Activated CD4-positive, alpha-beta T cell treated with anti-CD3 and anti-CD28 coated beads, Interleukin-2, amount 50 U/mL, for 16 hours (primary cell): ENCODE results near the gene CAMKMT.

ENCODE experiments used
- DNase-seq: peaks from one replicate; pipeline ENCODE4 v3.0.0-alpha.2; 2020

The CAMKMT gene

DNA sequence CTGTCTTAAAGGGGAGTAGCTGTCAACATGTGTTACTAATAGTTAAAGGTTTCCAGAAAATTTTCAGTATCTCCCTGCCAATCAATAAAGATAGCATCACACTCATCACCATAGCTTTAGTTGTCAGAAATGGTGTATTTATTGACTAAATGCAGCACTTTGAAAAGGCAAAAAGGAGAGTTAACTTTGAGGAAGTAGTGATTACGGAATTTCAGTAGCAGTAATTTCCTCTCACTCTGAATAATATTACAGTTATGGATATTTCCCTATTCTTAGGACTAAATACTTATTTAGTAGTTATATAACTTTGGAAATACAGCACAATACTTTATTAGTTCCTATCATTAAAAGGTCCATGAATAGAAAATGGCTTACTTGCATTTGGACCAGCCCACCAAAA is 250.5 kb downstream of the CAMKMT start:
- DNase-seq, result no peak

DNA sequence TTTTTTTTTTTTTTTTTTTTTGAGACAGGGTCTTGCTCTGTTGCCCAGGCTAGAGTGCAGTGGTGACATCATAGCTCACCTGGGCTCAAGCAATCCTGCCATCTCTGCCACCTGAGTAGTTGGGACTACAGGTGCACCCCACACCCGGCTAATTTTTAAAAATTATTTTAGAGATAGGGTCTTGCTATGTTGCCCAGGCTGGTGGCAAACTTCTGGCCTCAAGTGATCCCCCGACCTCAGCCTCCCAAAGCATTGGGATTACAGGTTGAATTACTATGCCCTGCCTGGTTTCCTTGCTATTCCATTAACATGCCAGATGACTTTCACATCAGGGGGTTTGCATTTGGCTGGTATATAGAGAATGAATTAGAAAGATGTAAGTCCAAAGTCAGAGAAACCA is 253.2 kb downstream of the CAMKMT start:
- no peak for DNase-seq

DNA sequence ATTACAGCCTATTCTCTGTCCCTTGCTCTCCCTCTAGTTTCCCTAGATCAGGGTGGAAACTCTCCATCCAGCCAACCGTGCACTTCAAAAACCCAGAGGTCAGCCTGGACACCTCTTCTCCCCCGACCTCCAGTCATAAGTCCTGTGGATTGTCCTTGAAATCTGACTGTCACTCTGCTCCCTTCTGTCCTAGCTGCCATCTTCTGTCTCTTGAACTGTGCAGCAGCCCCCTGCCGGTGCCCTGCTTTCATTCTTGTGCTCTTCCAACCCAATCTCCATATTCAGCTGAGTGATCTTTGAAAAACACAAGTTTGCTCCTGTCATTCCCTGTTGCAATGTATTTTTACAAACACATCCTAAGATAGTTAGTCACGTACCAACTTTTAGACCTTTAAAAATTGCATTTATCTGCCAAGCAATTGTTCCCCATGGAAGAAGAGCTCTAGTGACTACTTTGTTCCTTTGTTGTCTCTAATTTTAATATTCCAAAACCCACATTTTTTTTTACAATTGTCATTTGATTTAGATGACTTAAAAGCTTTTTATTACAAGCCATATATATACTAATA is 254.3 kb downstream of the CAMKMT start:
- DNase-seq, result no peak

DNA sequence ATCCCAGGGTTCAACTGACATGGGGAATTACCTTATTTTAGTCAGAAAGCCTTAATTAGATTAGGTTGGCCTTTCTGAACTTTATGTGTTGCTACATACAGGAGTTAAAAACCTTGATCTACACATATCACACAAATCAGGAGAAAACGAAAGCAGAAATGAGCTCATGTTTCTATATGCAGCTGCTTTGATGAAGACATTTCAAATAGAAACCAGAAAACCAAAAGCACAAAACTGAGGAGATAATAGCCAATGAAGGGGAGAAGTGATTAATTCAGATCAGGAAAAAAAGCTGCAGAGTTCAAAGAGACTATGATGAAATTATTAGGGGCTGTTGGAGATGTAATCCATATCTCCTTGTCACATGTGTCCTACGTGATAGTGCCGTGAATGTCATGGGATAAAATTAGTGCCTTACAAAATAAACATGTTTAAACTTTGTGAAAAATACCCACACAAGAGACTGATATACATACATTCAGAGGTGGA is 255.0 kb downstream of the CAMKMT start:
- peak; percentile 62 for DNase-seq

DNA sequence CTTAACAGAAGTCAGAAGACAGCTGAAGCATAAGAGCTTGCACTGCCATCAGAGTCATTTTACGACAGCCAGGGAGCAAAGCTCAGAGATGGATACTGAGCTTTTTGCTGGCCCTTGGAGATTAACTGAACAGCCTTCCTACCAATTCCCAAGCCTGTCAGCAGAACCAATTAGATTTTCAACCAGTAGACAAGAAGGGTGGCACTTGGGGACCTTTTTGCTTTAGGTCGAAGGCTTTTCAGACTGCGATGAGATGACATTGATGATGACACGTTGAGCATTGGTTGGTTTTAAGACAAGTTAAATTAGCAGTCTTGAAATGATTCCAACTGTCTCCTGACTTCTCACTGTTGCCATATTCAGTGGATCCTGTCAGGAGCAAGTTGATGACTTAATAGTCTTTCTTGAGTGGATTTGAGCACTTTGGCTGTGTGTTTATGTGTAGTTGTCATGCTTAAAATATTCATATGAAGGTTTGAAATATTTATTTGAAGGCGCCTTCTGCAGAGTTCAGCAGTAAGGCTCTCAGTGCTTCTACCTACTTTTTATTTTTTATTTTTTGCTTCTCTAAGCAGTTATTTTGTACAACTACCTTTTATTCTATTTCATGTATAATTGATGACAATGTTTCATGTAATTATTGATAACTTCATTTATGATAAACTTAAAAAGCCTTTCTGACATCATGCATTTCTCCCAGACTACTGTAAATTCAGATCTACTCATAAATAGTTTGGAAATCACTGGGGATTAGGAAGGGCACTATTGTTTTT is 256.7 kb downstream of the CAMKMT start:
- no peak for DNase-seq

- DNase-seq, result no peak
These were observed 258.6 kb downstream of the CAMKMT start for GRCh38 chr2:44620189-44620990.

DNA sequence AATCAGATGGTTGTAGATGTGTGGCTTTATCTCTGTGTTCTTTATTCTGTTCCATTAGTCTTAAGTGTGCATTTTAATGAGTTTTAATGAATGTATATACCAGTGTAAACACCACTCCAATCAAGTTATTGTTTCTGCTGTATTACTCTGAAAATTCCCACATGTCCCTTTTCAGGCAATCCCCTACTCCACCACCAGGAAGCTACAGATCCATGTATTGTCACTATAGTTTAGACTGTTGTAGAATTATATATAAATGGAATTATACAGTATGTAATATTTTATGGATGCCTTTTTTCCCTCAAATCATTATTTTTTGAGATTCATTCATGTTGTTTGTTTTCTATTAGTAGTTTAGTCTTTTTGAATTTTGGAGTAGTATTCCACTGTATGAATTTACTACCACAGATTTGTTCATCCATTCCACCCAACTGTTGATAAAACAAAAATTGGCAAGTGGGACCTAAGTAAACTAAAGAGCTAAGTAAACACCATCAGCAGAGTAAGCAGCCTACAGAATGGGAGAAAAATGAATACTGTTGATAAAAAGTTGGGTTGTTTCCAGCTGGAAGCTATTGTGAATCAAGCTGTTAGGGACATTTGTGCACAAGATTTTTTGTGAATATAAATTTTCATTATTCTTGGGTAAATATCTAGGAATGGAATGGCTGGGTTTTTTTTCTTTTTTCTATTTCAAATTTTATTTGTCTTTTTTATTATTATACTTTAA is 262.0 kb downstream of the CAMKMT start:
- DNase-seq, result no peak

DNA sequence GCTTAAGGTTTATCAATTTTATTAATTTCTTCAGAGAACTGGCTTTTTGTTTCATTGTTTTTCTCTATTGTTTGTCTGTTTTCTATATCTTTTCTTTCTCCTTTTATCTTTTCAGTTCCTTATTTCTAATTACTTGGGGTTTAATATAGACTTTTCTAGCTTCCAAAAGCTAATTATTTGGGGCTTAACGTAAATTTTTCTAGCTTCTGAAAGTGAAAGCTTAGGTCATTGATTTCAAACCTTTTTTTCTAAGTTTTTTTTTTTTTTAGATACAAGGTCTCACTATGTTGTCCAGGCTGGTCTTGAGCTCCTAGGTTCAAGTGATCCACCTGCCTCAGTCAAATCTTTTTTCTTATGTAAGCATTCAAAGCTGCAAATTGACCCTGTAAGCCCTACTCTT is 266.6 kb downstream of the CAMKMT start:
- no peak for DNase-seq

DNA sequence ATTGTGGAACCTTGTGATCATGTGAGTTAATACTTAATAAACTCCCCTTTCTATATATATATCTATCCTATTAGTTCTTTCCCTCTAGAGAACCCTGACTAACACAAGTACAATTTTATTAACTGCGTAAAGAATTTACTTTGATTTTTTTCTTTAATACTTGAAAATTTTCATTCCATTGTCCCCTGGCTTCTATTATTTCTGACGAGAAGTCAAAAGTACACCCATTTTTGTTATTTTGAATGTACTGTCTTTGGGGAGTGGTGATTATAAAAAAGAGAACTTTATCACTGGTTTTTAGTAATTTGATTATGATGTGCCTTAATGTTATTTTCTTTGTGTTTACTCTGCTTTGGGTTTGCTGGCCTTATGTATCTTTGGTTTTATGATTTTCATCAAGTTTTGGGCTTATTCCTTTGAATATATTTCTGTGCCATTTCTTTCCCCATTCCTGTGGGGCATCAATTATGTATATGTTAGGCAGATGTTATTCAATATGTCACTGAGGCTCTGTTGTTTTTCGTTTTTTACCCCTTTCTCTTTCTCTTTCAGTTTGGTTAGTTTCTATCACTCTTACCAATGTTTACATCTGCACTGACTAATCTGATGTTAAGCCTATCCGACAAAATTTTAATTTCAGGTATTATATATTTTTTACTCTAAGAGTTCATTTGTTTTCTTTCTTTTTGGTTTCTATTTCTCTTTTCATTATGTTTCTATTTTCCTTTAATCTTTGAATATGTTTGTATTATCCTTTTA is 271.4 kb downstream of the CAMKMT start:
- DNase-seq, result no peak

DNA sequence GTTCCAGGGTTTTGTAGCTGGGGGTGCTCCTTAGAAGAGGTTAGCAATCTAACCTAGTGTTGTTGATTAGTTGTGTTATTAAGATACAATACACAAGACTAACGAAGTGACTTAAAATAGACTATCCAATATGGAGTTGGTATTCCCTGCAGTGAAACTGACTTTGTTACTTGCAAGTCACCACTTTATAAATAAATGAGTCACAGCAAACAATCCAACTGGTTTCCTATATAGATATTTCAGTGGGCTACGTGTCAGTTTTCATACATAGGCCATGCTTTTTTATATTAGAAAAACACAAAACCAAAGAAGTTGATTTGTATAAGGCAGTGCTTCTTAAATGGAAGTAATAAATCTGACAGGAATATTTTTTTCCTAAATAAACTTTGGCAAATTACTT is 274.0 kb downstream of the CAMKMT start:
- no peak for DNase-seq

- no peak for DNase-seq
These were observed 276.9 kb downstream of the CAMKMT start for GRCh38 chr2:44638649-44639048.

DNA sequence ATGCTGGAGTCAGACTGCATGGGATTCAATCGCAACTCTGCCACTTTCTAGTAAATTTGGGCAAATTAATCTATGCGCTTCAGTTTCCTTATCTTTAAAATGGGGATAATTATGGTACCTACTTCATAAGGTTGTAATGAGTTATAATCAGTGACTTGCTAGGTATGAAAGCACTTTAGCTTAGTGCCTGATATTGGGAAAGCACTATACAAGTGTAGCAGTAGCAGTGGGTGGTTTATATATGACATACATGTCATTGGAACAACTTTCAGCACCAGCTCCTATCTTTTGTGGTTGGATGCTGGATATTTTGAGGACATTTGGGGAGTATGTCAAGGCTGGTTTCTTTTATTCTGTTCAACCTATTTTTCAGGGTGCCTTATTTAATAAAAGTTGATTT is 277.7 kb downstream of the CAMKMT start:
- no peak for DNase-seq

DNA sequence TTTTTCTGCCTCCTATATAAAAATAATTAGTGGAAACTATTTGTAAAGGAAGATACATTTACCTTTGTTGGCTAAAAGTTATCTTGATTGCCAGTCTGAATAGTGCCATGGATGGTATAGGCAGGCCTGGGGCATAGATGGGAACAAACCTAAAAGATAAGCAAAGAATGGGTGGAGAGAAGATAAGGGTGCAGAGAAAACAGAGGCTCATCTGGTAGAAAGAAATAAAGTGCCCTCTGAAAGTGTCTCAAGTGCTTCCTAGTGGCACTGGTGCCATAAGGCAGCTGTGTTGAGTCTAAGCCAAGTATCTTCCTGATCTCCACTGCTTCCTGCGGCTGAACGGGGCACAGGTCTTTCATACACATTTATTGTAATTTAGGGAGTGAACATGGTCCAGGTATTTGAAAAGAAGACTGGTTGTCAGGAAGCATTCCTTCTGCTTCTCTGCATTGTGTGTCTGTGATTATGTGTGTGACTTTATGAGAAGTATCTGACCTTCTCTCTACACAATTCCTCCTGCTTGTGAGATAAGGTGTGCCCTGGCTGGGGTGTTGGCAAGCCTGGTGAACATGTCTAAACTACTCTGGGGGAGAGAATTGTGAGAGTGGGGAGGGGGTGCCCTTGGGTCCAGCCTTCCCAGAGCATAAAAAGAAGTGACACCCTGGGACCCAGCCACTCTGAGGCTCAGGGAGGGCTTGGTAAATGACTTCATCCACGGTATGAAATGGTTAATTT is 280.5 kb downstream of the CAMKMT start:
- DNase-seq, result no peak

DNA sequence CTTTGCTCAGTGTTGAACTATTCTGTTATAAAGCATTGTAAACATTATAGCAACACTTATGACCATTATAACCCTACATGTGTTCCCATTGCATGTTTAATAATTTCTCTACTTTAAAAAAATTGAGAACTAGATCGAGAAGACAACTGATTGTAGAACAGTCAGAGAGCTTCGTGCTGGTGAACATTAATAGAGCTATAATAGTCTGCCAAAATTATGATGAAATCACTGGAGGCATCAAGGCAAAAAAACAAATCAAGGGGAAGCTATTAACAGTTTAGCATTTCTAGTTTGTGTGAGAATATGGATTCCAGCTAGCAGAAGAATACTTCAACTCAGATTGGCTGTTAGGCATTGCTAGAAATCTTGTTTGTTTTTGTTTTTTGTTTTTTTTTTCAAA is 284.2 kb downstream of the CAMKMT start:
- no peak for DNase-seq

GRCh38 chr2:44649381-44649780 is 287.6 kb downstream of the CAMKMT start:
- DNase-seq, result no peak

DNA sequence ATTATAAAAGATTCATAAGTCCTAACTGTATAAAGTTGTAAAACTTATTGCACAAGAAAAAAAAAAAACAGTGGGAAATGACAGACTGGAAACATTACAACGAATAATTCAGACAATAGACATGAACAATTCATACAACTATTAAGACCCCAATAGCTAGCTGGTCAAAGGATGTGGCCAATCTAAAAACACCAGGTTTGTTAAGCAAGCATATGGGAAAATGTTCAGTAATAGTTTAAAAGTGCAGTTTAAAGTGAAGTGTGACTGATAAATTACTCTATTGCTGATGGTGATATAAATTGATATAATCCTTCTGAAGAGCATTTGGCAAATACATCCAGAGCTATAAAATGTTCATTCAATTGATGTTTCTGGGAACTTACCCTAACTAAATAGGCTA is 289.0 kb downstream of the CAMKMT start:
- no peak for DNase-seq

- DNase-seq, result peak; percentile 14
These were observed 290.2 kb downstream of the CAMKMT start for GRCh38 chr2:44651974-44652373.

- DNase-seq, result no peak
These were observed 291.0 kb downstream of the CAMKMT start for GRCh38 chr2:44652701-44653100.

- DNase-seq, result no peak
These were observed 293.7 kb downstream of the CAMKMT start for GRCh38 chr2:44655401-44655864.

DNA sequence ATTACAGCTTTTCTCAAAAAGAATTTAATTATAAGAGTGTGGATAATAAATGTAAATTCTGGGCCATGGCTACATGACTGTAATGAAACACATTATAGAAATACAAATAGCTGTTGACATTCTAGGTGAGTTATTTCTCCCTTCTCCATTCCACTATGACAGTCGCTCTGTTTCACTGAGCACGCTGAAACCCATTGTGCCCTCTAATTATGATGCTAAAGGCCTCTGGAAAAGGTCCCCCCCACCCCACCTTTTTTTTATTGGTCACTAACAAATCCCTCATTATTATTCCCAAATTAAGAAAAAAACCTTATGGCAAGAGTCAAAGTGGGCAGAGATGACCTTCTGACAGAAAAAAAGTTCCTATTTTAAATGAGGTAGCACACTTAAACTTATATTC is 294.7 kb downstream of the CAMKMT start:
- DNase-seq, result no peak

DNA sequence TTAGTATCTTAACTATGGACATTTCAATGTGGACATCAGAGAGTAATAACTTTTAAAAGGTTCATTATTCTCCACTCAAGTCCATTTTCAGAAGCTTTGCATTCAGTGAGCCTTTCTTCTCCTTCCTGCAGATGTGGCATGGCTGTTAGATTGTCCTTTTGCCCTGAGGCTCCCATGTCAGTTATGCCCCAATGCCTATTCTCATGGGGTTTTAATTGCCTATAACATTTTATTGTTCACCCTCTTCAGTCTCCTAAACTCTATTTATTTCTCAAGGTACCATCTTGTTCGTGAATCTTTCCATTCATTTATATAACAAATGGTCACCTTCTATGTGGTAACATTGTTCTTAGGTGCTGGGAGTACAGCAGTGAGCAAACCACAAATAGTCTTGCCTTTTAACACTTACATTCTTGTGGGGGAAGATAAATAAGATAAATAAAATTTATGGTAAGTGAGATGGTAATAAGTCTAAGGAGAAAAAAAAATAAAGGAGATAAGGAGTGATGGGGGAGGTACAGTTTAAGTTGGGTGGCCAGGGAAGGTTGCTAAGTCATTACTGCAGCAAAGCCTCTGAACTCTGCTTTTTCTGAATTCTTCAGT is 301.8 kb downstream of the CAMKMT start:
- no peak for DNase-seq
